ENCODE results near the gene MBOAT1. TPM values are rescaled to one million over a fixed set of nuclear protein-coding genes. Genes with fewer than 3 reads are reported as not detected.

The MBOAT1 gene
- total RNA-seq, 2 donors from 2014 or later = 5.0 to 7.0 TPM

- Histone ChIP-seq H3K27me3 (no peaks in the 10 kb centered on the region), H3K36me3 (no peaks in the 10 kb centered on the region), H3K27ac (peak overlapping the region; percentile 94), H3K9me3 (no peaks in the 10 kb centered on the region), H3K4me3 (peak overlapping the region; percentile 68 to 85), H3K4me1 (peaks cover 0 to 45% of the 10 kb centered on the region in 2 donors)
- no peak for DNase-seq (ENCODE audit: low spot score)
- TF ChIP-seq CTCF (IDR thresholded peaks at IDR 0.05) = no peak
These were observed 980 bp downstream of the MBOAT1 start for GRCh38 chr6:20211037-20211940.

GRCh38 chr6:20210158-20210557, 2.1 kb downstream of the MBOAT1 start:
- DNase-seq (ENCODE audit: low spot score) = no peak
- Histone ChIP-seq H3K27ac (peak overlapping the region; percentile 94), H3K4me1 (peaks cover 0 to 55% of the 10 kb centered on the region in 2 donors), H3K36me3 (no peaks in the 10 kb centered on the region), H3K4me3 (no peak overlapping the region), H3K9me3 (no peaks in the 10 kb centered on the region), H3K27me3 (no peaks in the 10 kb centered on the region)
- TF ChIP-seq CTCF (IDR thresholded peaks at IDR 0.05) = no peak

- Histone ChIP-seq H3K36me3 (no peaks in the 10 kb centered on the region), H3K4me1 (peaks cover 0 to 64% of the 10 kb centered on the region in 2 donors), H3K9me3 (no peaks in the 10 kb centered on the region), H3K4me3 (no peak overlapping the region), H3K27ac (peak overlapping the region; percentile 29 to 94), H3K27me3 (no peaks in the 10 kb centered on the region)
- TF ChIP-seq CTCF (IDR thresholded peaks at IDR 0.05) = no peak
- no peak for DNase-seq (ENCODE audit: low spot score)
These were observed 3.4 kb downstream of the MBOAT1 start for GRCh38 chr6:20208687-20209378.

- no peaks in the 10 kb centered on the region for H3K36me3 ChIP-seq
- no peak overlapping the region for H3K4me3 ChIP-seq
- no peak for DNase-seq (ENCODE audit: low spot score)
- no peak for TF ChIP-seq CTCF (IDR thresholded peaks at IDR 0.05)
- no peaks in the 10 kb centered on the region for H3K9me3 ChIP-seq
- no peaks in the 10 kb centered on the region for H3K27me3 ChIP-seq
- H3K27ac ChIP-seq = peak overlapping the region in 1 of 2 donors; percentile 79
- peaks cover 0 to 70% of the 10 kb centered on the region in 2 donors for H3K4me1 ChIP-seq
These were observed 5.2 kb downstream of the MBOAT1 start for GRCh38 chr6:20207088-20207418.

- Histone ChIP-seq H3K9me3 (no peaks in the 10 kb centered on the region), H3K36me3 (no peaks in the 10 kb centered on the region), H3K27ac (peak overlapping the region; percentile 40 to 79), H3K4me1 (peaks cover 0 to 76% of the 10 kb centered on the region in 2 donors), H3K27me3 (no peaks in the 10 kb centered on the region), H3K4me3 (no peak overlapping the region)
- DNase-seq (ENCODE audit: low spot score) = no peak
- TF ChIP-seq CTCF (IDR thresholded peaks at IDR 0.05) = no peak
These were observed 6.5 kb downstream of the MBOAT1 start for GRCh38 chr6:20205722-20206161.
